ENCODE results near the gene ECI2. TPM values are rescaled to one million over a fixed set of nuclear protein-coding genes. Genes with fewer than 3 reads are reported as not detected.

The ECI2 gene
- total and polyA plus RNA-seq, 2 of the 13 experiments (the other 11 are each of a cell fraction or from before 2014, with no cell fraction given) = 78.5 to 228 TPM

Other genes with a start within 250 kb of the ECI2 start
- gene FAM217A, start 56.4 kb downstream of the ECI2 start, total RNA-seq (2016; rRNA removed; fragmentation: Illumina TruSeq; extraction: Trizol) = not detected in 2 replicates
- not detected in 2 replicates for gene FAM217A, start 56.4 kb downstream of the ECI2 start, polyA plus RNA-seq (2011; rRNA removed)

Measured in HepG2 (cell line).